Psoas muscle (tissue), 8 donors: ENCODE data around the gene HEXIM2. TPM values are rescaled to one million over a fixed set of nuclear protein-coding genes. Genes with fewer than 3 reads are reported as not detected.
"Not testable (repeated sequence)": the region's sequence is repeated elsewhere in the genome, so short reads cannot be mapped to it uniquely, and the experiment has no call there.

ENCODE experiments used
- ATAC-seq, 4 donors: fragments of 200-7000 bp; cut with Tn5 transposase; one replicate each; pipeline ENCODE4 v1.9.1; 2020; ENCODE audit warnings: moderate library complexity in 3 of 4, mild to moderate bottlenecking in 2 of 4
- DNase-seq, 2 donors: peaks; one replicate each; pipeline ENCODE4 v3.0.0-alpha.2; 2020
- H3K27ac ChIP-seq: fragments of 200-600 bp; one replicate; pipeline ENCODE4 v1.8.0; 2022
- H3K27me3 ChIP-seq, 3 donors: fragments of 200-600 bp in 1 of 3; one replicate each; pipeline versions ENCODE4 v1.6.1 to v1.8.0; 2013 to 2022; ENCODE audit warnings: low read length in 2 of 3, mild to moderate bottlenecking in 2 of 3, moderate library complexity in 1 of 3; ENCODE audit not compliant: insufficient read depth in 3 of 3
- H3K36me3 ChIP-seq, 2 donors: fragments of 200-600 bp in 1 of 2; one replicate each; pipeline versions ENCODE4 v1.6.1 to v1.8.0; 2013 to 2022; ENCODE audit warnings: low read depth in 1 of 2, mild to moderate bottlenecking in 1 of 2, moderate library complexity in 1 of 2; ENCODE audit not compliant: insufficient read depth in 1 of 2
- H3K4me1 ChIP-seq: fragments of 200-600 bp; one replicate; pipeline ENCODE4 v1.8.0; 2022
- H3K4me3 ChIP-seq: fragments of 200-600 bp; one replicate; pipeline ENCODE4 v1.8.0; 2022; ENCODE audit warnings: mild to moderate bottlenecking
- H3K9me3 ChIP-seq: fragments of 200-600 bp; one replicate; pipeline ENCODE4 v1.8.0; 2022
- CTCF ChIP-seq: fragments of 200-600 bp; IDR thresholded peaks from one replicate; pipeline ENCODE4 v1.8.0; 2022; ENCODE audit warnings: antibody characterized with exemption
- WGBS, 3 donors: extraction: QIAGEN DNeasy Blood & Tissue Kit; methylation state at CpG; one replicate each; pipeline versions ENCODE4 v1.1.6 to v1.1.7; 2013; 5-methylcytosine and 5-hydroxymethylcytosine counted together
- intact Hi-C, 2 donors: fragments of 100-400 bp; cut with DNase I; formaldehyde crosslinking; loops; one replicate each; pipeline versions ENCODE4 v1.11.0 to v1.14.2; 2022
- polyA plus RNA-seq, 3 donors: library from polyadenylated mRNA; stranded (reverse); fragments of 200-250 nt; gene quantifications; one replicate each; pipeline ENCODE4 v1.2.3, GENCODE V29; 2013
- total RNA-seq, 4 donors: library from RNA; stranded (reverse); fragmentation: NEBNext Ultra II Directional in 2 of 4; extraction: Animal tissue kit (Norgen Biotek cat#: 25700) in 2 of 4; gene quantifications; one replicate each; pipeline versions ENCODE4 v1.2.1 to v1.2.4, GENCODE V29; 2021 to 2023
- donor health status: healthy with polysubstance abuse.
- donor health status: DM: no; HTN: no; CAD: no; lungs with moderate emphysema.
- donor health status: Bipolar disorder and iron deficiency.
- donor health status: healthy.
- donor health status: DM: yes; HTN: yes; CAD: no.
- donor health status: DM: no; HTN: no; CAD: no.
- donor health status: DM: no; HTN: no; CAD: no.
- donor health status: DM: yes; HTN: yes; CAD: no.

The HEXIM2 gene
- total and polyA plus RNA-seq, 7 donors, result 8.2 to 69.5 (median 45.7) TPM

GRCh38 chr17:45197108-45197507, 35.4 kb downstream of the HEXIM2 start:
- H3K9me3 ChIP-seq, result no peaks in the 10 kb centered on the region
- no peaks in the 10 kb centered on the region for H3K36me3 ChIP-seq
- peaks cover 4% of the 10 kb centered on the region for H3K4me1 ChIP-seq
- H3K27ac ChIP-seq, result no peak overlapping the region
- intact Hi-C loops, result loop anchor here (1.0 to 10.0 kb wide), 4 partner anchors 45 to 282 kb away; partner anchors contain the start of gene GFAP (in 1 of the 2)
- no peak overlapping the region for H3K4me3 ChIP-seq
- 74 to 93% (median 77%) methylated on average over 6 of the region's 6 CpGs for WGBS, 3 donors
- H3K27me3 ChIP-seq, result no peaks in the 10 kb centered on the region
- ATAC-seq, result no peak
- peak in 1 of 2 donors; percentile 34 for DNase-seq
- TF ChIP-seq CTCF, result no peak

- DNase-seq (peak; percentile 95 to 97), ATAC-seq (peak; percentile 98 to 100 (median 98))
- 0 to 1% (median 0%) methylated on average over 13 to 16 of the region's 16 CpGs for WGBS, 3 donors
- no peak overlapping the region for H3K4me3 ChIP-seq
- H3K27me3 ChIP-seq, result no peaks in the 10 kb centered on the region
- H3K4me1 ChIP-seq, result peaks cover 4% of the 10 kb centered on the region
- peak overlapping the region; percentile 56 for H3K27ac ChIP-seq
- intact Hi-C loops, result loop anchor here (1.0 to 10.0 kb wide), 5 partner anchors 45 to 283 kb away; partner anchors contain the start of gene GFAP (in 1 of the 2)
- TF ChIP-seq CTCF, result peak; percentile 98
- H3K9me3 ChIP-seq, result no peaks in the 10 kb centered on the region
- H3K36me3 ChIP-seq, result no peaks in the 10 kb centered on the region
Observed at GRCh38 chr17:45197555-45198334, 36.1 kb downstream of the HEXIM2 start.

- TF ChIP-seq CTCF, result no peak
- Histone ChIP-seq H3K27ac (no peak overlapping the region), H3K9me3 (no peaks in the 10 kb centered on the region), H3K36me3 (no peaks in the 10 kb centered on the region), H3K4me3 (no peak overlapping the region), H3K27me3 (no peaks in the 10 kb centered on the region), H3K4me1 (peaks cover 4% of the 10 kb centered on the region)
- 40 to 57% (median 51%) methylated on average over 9 of the region's 9 CpGs for WGBS, 3 donors
- intact Hi-C loops, result loop anchor here in 1 of 2 donors (10.0 kb wide), 1 partner anchor 156 kb away; no protein-coding TSS in a partner anchor
- ATAC-seq (peak in 3 of 4 donors; percentile 25 to 37 (median 33)), DNase-seq (peak; percentile 61 to 80)
Observed at GRCh38 chr17:45200701-45201100, 39.0 kb downstream of the HEXIM2 start.

- Histone ChIP-seq H3K4me1 (peaks cover 4% of the 10 kb centered on the region), H3K9me3 (no peaks in the 10 kb centered on the region), H3K36me3 (no peaks in the 10 kb centered on the region), H3K4me3 (no peak overlapping the region), H3K27me3 (no peaks in the 10 kb centered on the region), H3K27ac (peak overlapping the region; percentile 36)
- no peak for DNase-seq
- 90 to 94% (median 93%) methylated on average over 4 of the region's 4 CpGs for WGBS, 3 donors
- intact Hi-C loops, result loop anchor here in 1 of 2 donors (10.0 kb wide), 1 partner anchor 157 kb away; no protein-coding TSS in a partner anchor
- TF ChIP-seq CTCF, result no peak
- no peak for ATAC-seq
Observed at GRCh38 chr17:45201457-45201856, 39.8 kb downstream of the HEXIM2 start.

GRCh38 chr17:45201880-45202279, 40.2 kb downstream of the HEXIM2 start:
- intact Hi-C loops, result loop anchor here in 1 of 2 donors (10.0 kb wide), 1 partner anchor 157 kb away; no protein-coding TSS in a partner anchor
- not testable (repeated sequence) for H3K9me3 ChIP-seq, H3K27me3 ChIP-seq, H3K4me3 ChIP-seq, H3K4me1 ChIP-seq, H3K36me3 ChIP-seq
- 66 to 87% (median 78%) methylated on average over 5 to 6 of the region's 6 CpGs for WGBS, 3 donors
- peak overlapping the region; percentile 36 for H3K27ac ChIP-seq
- ATAC-seq, result peak; percentile 4 to 55 (median 39)
- peak; percentile 65 to 78 for DNase-seq
